Epithelial cell of prostate (primary cell): Measurements from ENCODE around the gene BCAS3.

Experiments used
- DNase-seq: peaks from one replicate; pipeline ENCODE4 v3.0.0-alpha.2; 2011; ENCODE audit warnings: low read depth, low spot score
- H3K27ac ChIP-seq: fragments of 450-650 bp; 2 replicates; pipeline ENCODE4 v1.5.1; 2017; ENCODE audit warnings: mild to moderate bottlenecking

BCAS3 gene

DNA sequence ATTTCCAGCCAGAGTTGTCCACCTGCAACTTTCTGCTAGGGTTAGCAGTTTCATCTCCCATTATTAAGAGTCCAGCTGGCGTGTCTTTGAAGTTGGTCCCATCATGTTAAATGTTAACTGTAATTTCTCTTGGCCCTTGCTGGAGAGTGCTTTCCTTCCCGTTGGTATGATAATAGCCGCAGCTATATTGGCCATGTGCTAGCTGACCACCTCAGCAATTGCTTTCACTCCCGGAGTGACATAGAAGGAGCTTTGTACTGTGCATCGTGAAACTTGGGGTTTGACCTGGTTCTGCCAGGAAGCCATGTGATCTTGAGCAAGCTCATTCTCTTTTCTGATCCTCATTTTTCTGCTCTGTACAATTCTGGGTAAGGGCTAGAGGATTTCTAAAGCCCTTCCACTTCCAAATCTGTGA is 641.0 kb downstream of the BCAS3 start:
- H3K27ac ChIP-seq = no peak overlapping the region

GRCh38 chr17:61321344-61321743 is 643.7 kb downstream of the BCAS3 start:
- H3K27ac ChIP-seq = no peak overlapping the region
- DNase-seq = no peak

More for the DNA sequence above, 641.0 kb downstream of the BCAS3 start:
- DNase-seq = no peak

DNA sequence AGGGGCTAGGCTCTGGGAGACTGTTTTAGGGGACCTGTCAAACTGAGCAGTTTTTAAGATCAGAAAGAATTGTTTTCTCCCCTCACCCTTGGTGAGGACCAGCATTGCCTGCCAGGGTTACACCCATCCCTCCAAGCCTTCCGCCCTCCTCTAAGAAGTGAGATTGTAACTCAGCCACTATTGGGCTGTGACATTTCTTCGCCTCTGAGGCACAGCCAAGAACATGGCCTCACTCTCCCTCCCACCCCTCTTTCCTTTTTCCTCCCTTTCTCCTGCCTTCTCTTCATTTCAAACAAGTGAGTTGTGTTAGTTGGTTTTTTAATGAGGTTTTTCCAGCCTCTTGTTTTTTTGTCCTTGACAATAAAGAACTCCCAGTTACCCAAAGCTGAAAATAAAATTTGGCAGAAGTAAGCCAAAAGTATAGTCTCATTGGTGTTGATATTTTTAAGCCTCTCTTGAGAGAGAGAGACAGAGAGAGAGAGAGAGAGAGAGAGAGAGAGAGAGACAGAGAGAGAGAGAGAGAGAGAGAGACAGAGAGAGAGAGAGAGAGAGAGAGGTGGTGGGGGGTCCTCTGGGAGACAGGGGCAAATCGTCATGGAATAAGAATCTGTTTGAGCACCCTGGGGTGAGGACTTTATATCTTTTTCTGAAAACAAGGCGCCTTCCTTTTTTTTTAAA is 644.8 kb downstream of the BCAS3 start:
- DNase-seq = no peak
- H3K27ac ChIP-seq = no peak overlapping the region

DNA sequence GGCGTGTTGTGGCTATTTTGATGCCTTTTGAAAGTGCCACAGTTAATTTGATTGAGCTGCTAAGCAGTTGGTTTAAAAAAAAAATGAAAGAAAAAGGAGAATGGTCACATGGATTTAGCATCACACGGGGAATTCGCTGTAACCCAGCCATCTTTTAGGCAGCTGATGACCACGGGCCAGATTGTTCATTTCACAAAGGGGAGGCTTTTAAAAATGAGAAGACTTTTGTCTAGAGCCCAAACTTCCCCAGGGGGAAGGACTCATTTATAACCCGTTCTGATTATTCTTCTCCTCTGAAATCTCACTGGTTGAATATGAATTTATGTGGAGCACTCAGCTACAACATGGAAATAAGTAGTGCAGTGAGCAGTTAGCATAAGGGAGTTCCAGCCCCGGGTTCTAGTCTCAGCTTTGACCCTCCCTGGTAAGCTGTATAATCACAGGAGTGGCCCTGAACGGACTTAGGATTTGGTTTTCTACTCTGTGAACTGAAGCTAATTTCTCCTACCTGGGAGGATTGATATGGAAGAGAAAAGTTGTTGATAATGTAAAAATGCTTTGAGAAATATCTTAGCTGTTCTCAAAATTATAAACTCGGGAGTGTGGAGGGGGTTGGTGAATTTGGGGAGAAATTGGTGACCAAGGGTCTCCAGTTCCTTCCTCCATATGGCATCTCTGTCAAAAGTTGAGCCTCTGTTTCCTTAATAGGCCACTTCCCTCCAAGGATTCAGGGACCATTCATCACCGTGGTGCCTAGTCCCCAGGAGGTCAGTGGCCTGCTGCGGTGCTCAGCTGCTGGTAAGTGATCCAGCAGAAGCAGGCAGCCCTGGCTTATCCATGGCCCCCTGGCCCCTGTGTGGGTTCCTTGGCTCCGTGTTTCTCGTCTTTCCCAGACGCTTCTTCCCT is 645.6 kb downstream of the BCAS3 start:
- no peak overlapping the region for H3K27ac ChIP-seq

GRCh38 chr17:61323909-61324868 is 646.5 kb downstream of the BCAS3 start:
- H3K27ac ChIP-seq = no peak overlapping the region
- no peak for DNase-seq

More for the DNA sequence above, 645.6 kb downstream of the BCAS3 start:
- DNase-seq = no peak

DNA sequence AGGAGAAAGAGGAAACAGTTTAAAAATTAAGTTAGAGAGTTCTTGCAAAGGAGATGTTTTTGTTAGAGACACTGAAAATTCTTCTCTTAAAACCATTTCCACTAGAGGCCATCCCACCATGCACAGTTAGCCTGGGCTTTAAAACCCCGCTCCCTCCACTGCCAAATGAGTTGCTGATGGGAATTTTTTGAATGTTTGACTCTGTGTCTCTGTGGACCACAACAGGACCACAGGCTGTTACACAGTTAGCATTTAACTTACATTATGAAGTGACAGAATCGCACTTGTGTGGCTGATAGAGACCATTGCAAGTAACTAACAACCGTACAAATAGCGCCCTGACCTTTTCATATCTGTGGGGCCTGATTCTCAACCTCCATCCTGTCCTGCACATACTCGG is 647.3 kb downstream of the BCAS3 start:
- no peak overlapping the region for H3K27ac ChIP-seq
- no peak for DNase-seq

DNA sequence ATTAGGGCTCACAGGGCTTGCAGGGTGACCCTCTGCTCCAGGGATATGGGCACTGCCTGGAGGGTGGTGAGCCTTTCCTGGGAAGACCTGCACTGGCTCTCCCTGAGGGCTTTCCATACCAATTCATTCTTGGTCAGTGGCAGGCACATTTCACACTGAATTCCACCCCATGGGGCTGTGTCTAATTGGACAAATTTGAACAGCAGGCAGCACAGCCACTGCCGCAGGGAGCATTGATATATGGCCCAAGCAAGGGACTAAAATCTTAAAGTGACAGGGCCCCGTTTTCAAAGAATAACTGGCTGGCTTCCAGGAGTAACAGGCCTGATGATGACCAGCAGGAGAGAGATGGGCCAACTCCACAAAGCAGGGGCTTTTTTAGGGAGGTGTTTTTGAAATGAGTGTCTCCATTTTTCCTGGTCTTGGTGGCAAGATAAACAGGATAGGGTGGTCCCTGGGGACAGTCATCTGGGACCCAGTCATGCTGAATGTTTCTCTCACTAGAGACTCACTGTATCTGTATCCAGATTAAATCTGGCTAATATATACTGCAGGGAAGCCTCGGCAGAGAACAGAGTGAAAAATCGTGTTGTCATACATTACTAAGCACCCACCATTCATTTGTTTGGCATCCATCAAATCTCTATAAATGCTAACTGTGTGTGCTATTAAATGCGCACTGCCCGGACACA is 647.9 kb downstream of the BCAS3 start:
- H3K27ac ChIP-seq = no peak overlapping the region
- DNase-seq = no peak

- H3K27ac ChIP-seq = no peak overlapping the region
- no peak for DNase-seq
These were observed 648.7 kb downstream of the BCAS3 start for GRCh38 chr17:61326330-61326729.

DNA sequence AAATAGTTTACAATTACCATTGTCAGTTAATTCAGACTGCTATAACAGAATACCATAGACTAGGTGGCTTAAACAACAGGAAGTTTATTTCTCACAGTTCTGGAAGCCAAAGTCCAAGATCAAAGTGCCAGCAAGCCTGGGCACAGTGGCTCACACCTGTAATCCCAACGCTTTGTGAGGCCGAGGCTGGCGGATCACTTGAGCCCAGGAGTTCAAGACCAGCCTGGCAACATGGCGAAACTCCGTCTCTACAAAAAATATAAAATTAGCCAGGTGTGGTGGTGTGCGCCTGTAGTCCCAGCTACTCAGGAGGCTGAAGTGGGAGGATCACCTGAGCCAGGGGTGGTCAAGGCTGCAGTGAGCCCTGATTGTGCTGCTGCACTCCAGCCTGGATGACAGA is 650.7 kb downstream of the BCAS3 start:
- DNase-seq = no peak
- H3K27ac ChIP-seq = no peak overlapping the region

- no peak overlapping the region for H3K27ac ChIP-seq
- DNase-seq = no peak
These were observed 652.8 kb downstream of the BCAS3 start for GRCh38 chr17:61330174-61331150.

GRCh38 chr17:61331178-61331577 is 653.5 kb downstream of the BCAS3 start:
- no peak overlapping the region for H3K27ac ChIP-seq
- no peak for DNase-seq

GRCh38 chr17:61331886-61332285 is 654.2 kb downstream of the BCAS3 start:
- no peak overlapping the region for H3K27ac ChIP-seq
- no peak for DNase-seq

DNA sequence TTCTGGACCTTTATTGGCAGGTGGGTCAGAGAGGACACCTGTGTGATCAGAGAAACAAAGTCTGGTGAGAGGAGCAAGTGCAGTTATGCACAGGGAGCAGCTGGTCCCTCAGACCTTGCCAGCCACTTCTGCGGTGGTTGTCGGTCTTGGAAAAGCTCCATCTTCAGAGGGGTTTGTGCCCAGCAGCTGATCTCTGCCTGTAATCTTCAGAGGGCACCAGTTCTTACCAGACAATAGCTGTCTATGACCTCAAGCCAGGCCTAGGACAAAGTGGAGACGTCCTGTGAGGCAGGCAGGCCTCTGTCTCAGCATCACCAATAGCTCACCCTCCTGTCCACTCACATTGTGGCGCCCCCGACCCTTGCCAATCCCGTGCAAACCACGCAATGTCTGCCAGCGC is 655.5 kb downstream of the BCAS3 start:
- no peak overlapping the region for H3K27ac ChIP-seq
- DNase-seq = no peak

DNA sequence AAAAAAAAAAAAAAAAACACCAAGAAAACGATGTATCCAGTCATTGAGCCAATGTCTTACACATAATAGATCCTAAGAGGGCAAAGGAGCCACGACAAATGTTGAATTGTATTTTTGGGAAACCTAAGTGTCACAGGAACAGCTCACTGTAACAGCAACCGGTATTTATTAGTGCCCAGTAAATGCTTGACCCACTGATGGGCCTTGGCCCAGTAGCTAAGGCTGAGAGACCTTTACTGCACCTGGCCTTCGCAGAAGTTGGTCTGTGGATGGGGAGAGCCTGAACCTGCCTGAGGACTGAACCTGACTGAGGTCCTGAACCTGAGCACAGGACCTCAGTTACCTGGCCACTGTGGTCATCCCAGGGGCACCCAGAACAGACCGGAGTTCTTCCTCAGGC is 657.0 kb downstream of the BCAS3 start:
- DNase-seq = no peak
- no peak overlapping the region for H3K27ac ChIP-seq

DNA sequence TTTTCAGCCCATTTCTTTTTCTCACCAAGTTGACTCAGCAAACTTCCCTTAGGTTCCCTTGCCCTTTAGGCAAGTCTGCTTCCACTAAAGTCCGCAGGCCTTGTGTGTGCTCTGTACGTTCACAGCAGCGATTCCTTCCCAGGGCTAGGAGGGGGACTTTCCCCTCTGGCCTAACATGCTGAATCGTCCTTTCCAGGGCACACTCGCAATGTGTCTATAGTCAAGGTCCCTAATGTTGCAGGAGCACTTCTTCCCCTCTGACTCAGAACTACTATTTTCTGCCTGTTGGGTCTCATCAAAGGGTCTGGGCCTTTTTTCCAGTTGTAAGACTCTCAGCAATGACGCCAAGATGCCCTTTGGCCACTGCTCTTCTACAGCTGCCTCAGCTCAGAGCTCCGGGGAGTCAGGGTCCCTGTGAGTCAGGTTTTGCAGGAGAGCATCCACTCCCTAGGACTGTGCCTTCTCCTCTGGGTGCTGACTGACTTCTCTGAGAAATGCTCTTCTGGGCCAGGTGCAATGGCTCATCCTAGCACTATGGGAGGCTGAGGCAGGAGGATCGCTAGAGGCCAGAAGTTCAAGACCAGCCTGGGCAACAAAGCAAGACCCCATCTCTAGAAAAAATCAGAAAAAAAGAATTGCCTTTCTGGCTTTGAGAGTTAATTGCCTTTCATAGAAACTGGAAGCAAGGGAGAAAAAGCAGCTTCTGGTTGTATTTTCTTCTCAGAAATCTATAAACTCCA is 657.6 kb downstream of the BCAS3 start:
- no peak for DNase-seq
- H3K27ac ChIP-seq = no peak overlapping the region

GRCh38 chr17:61335845-61336655 is 658.4 kb downstream of the BCAS3 start:
- no peak for DNase-seq
- no peak overlapping the region for H3K27ac ChIP-seq

DNA sequence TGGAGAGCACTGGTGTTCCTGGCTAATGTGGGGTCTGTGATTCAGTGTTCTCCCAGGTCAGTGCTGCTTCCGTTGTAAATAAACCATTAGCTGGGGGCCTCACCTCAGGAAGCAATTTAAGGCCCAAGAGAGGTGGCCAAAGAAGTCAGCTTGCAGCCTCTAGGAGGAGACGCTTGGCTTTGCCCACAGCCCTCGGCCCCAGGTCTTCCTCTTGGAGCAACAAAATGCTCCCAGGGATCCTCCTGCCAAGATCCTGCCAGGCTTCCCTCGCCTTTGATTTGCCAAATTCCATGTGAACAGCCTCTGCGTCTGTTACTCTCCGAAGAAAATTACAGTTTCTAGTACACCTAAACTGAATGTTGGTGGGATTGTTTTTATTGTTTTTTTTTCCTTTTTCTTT is 659.6 kb downstream of the BCAS3 start:
- H3K27ac ChIP-seq = no peak overlapping the region
- DNase-seq = no peak
